K562 (cell line): ENCODE results near the gene UBE2B. TPM values are rescaled to one million over a fixed set of nuclear protein-coding genes. Genes with fewer than 3 reads are reported as not detected.

Experiments used
- ADNP ChIP-seq: fragments of 200-800 bp; sonication (Bioruptor generic); IDR thresholded peaks from 2 replicates; pipeline ENCODE4 v1.6.1; 2016; ENCODE audit warnings: missing genetic modification characterization, missing compliant biosample characterization
- ARID1B ChIP-seq: fragments of 450-650 bp; IDR thresholded peaks from 2 replicates; pipeline ENCODE4 v1.6.1; 2016; ENCODE audit warnings: antibody characterized with exemption, mild to moderate bottlenecking, inconsistent platforms
- ARNT ChIP-seq, 2 experiments: fragments of 450-650 bp; IDR thresholded peaks; 2 replicates each; pipeline ENCODE4 v1.6.1; 2016; ENCODE audit warnings: mild to moderate bottlenecking in 1 of 2
- BMI1 ChIP-seq: fragments of 150-350 bp; IDR thresholded peaks from 2 replicates; pipeline ENCODE4 v1.6.1; 2014; ENCODE audit warnings: low read length
- CHD1 ChIP-seq: fragments of 200-600 bp; sonication (generic); IDR thresholded peaks from one replicate; pipeline ENCODE4 v1.6.1; 2012; ENCODE audit warnings: mild to moderate bottlenecking, moderate library complexity, low read length, inconsistent platforms
- CREBBP ChIP-seq: IDR thresholded peaks from one replicate; pipeline ENCODE4 v1.6.1; 2012; ENCODE audit warnings: low read depth, mild to moderate bottlenecking, control low read depth, inconsistent platforms, low read length
- DDX20 ChIP-seq: fragments of 450-650 bp; IDR thresholded peaks from 2 replicates; pipeline ENCODE4 v1.6.1; 2016; ENCODE audit warnings: missing genetic modification characterization, low read depth, mild to moderate bottlenecking, missing compliant biosample characterization, moderate library complexity
- DNMT1 ChIP-seq: fragments of 450-650 bp; IDR thresholded peaks from 2 replicates; pipeline ENCODE4 v1.6.1; 2016; ENCODE audit warnings: antibody characterized with exemption, mild to moderate bottlenecking
- ETV5 ChIP-seq: sonication (generic); formaldehyde crosslinking; IDR thresholded peaks from 2 replicates; pipeline ENCODE4 v1.4.0; 2020; ENCODE audit warnings: low read depth, mild to moderate bottlenecking, missing genetic modification reagents
- KHSRP ChIP-seq: fragments of 450-650 bp; IDR thresholded peaks from 2 replicates; pipeline ENCODE4 v1.6.1; 2017
- MAFF ChIP-seq: IDR thresholded peaks from 2 replicates; pipeline ENCODE4 v1.6.1; 2012; ENCODE audit warnings: low read length, improper control_type of control experiment
- MAFG ChIP-seq: fragments of 450-650 bp; conservative IDR thresholded peaks from 2 replicates; pipeline ENCODE4 v1.6.1; 2016; ENCODE audit warnings: missing genetic modification characterization, missing compliant biosample characterization
- NFIX ChIP-seq: fragments of 250-450 bp; sonication (Bioruptor Pico); IDR thresholded peaks from 2 replicates; pipeline ENCODE4 v1.4.0; 2020; ENCODE audit warnings: low read depth, mild to moderate bottlenecking, moderate library complexity
- PTBP1 ChIP-seq: fragments of 200-400 bp; formaldehyde crosslinking; IDR thresholded peaks from 2 replicates; pipeline ENCODE4 v1.6.1; 2017; ENCODE audit warnings: low read depth, low read length
- U2AF2 ChIP-seq: fragments of 200-400 bp; formaldehyde crosslinking; optimal IDR thresholded peaks from 2 replicates; pipeline ENCODE3; 2017; ENCODE audit warnings: low read depth, mild to moderate bottlenecking, low read length
- ZNF143 ChIP-seq: sonication (generic); formaldehyde crosslinking; IDR thresholded peaks from 2 replicates; pipeline ENCODE4 v1.9.0; 2022; ENCODE audit warnings: mild to moderate bottlenecking, missing genetic modification reagents
- ZNF175 ChIP-seq: fragments of 200-800 bp; sonication (Bioruptor generic); IDR thresholded peaks from 2 replicates; pipeline ENCODE4 v1.6.1; 2016; ENCODE audit warnings: low read depth, mild to moderate bottlenecking, missing genetic modification characterization, missing compliant biosample characterization
- ZNF584 ChIP-seq: fragments of 200-800 bp; sonication (Bioruptor generic); IDR thresholded peaks from 2 replicates; pipeline ENCODE4 v1.6.1; 2016; ENCODE audit warnings: low read depth, mild to moderate bottlenecking, missing genetic modification characterization, missing compliant biosample characterization
- ZNF830 ChIP-seq: fragments of 250-450 bp; sonication (Bioruptor Pico); IDR thresholded peaks from 2 replicates; pipeline ENCODE4 v1.5.0; 2021; ENCODE audit warnings: mild to moderate bottlenecking
- polyA plus RNA-seq, 8 experiments: library from polyadenylated mRNA; depleted of rRNA in 4 of 8; stranded (reverse) in 5 of 8; unstranded in 3 of 8; fragments of >200 nt; fragmentation: Nextera tagmentation in 2 of 8; fragmentation: Illumina TruSeq in 1 of 8; extraction: Ambion mirVana in 2 of 8; extraction: Trizol in 1 of 8; gene quantifications; 2 replicates each; pipeline versions ENCODE4 v1.2.1 to v1.2.3, GENCODE V29; 2011 to 2014; ENCODE audit warnings: inconsistent platforms in 1 of 8, missing spikeins in 1 of 8
- total RNA-seq, 7 experiments: library from RNA; depleted of rRNA in 6 of 7; stranded (reverse); fragments of >200 nt in 6 of 7; fragmentation: Illumina TruSeq in 2 of 7; extraction: Trizol in 2 of 7; gene quantifications; 2 replicates each; pipeline versions ENCODE4 v1.2.1 to v1.2.3, GENCODE V29; 2011 to 2021; ENCODE audit warnings: low replicate concordance in 1 of 7
- TF ChIP-seq, protein P1 (sequence below): fragments of 450-650 bp; IDR thresholded peaks from one replicate; pipeline ENCODE4 v1.6.1; 2018; ENCODE audit warnings: mild to moderate bottlenecking, moderate library complexity; ENCODE audit not compliant: partially characterized antibody
- TF ChIP-seq, protein P2 (sequence below): fragments of 450-650 bp; IDR thresholded peaks from 2 replicates; pipeline ENCODE4 v1.6.1; 2016; ENCODE audit warnings: low read depth, mild to moderate bottlenecking, moderate library complexity
- TF ChIP-seq, protein P3 (sequence below): fragments of 450-650 bp; formaldehyde crosslinking; IDR thresholded peaks from 2 replicates; pipeline ENCODE4 v1.4.0; 2022; ENCODE audit warnings: missing genetic modification characterization

The UBE2B gene
- total and polyA plus RNA-seq, 9 of the 15 experiments (the other 6 are each of a cell fraction or from before 2014, with no cell fraction given) = 13.1 to 198 (median 75.5) TPM

DNA sequence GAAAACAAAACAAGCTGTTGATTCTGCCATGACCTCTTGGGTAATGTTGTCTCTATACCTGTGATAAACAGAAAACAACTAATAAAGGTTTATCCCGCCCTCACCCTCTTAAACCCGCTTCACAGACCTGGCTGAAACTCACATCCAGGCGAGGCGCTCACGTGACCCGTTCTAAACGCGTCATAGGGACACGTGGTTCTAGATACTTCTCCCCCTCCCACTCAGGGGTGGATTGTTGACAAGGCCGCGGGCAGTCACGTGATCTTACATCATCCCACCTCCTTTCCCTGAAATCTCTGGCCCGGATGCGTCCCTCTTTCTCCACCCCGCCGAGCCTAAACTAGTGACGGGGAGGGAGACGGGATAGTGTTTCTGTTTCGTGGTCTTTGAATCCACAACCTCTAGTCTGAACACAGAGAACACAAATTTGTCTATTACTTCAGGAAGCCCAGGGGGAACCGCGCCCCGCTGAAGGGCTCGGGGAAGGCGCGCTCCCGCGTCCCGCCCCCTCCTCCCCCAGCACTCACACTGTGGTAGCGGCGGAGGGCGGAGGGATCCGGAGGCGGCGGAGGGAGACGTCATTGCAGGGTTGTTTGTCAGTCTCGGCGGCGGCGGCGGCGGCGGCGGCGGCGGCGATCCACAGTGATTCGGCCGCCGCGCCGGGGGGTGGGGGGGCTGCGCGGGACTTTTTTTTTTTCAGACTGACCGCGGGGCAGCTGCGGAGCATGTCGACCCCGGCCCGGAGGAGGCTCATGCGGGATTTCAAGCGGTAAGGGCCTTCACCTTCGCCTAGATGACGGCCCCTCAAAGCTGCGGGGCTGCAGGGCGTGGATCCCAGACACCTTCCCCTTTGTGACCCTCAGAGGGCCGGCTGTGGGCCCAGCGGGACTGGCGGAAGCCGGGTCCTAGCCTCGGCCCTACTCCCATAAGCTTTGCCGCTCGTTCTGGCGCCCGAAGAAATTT, at the start of gene UBE2B (continued):
- no peak for TF ChIP-seq ZNF830 (CRISPR knock-in tag)
- TF ChIP-seq CREBBP = no peak
- TF ChIP-seq ETV5 (CRISPR knock-in tag) = no peak; the same call in 1 of the 2 replicates
- peak; percentile 58; the same call in 1 of the 2 replicates for TF ChIP-seq ZNF584
- no peak for TF ChIP-seq DDX20 (tag)
- TF ChIP-seq, protein P1, sequence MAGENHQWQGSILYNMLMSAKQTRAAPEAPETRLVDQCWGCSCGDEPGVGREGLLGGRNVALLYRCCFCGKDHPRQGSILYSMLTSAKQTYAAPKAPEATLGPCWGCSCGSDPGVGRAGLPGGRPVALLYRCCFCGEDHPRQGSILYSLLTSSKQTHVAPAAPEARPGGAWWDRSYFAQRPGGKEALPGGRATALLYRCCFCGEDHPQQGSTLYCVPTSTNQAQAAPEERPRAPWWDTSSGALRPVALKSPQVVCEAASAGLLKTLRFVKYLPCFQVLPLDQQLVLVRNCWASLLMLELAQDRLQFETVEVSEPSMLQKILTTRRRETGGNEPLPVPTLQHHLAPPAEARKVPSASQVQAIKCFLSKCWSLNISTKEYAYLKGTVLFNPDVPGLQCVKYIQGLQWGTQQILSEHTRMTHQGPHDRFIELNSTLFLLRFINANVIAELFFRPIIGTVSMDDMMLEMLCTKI = no peak
- peak; percentile 64; the same call in 1 of the 2 replicates for TF ChIP-seq MAFF
- TF ChIP-seq, protein P2, sequence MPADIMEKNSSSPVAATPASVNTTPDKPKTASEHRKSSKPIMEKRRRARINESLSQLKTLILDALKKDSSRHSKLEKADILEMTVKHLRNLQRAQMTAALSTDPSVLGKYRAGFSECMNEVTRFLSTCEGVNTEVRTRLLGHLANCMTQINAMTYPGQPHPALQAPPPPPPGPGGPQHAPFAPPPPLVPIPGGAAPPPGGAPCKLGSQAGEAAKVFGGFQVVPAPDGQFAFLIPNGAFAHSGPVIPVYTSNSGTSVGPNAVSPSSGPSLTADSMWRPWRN = peak; percentile 49; the same call in 1 of the 2 replicates
- peak; percentile 65 for TF ChIP-seq ARID1B
- no peak for TF ChIP-seq U2AF2
- no peak for TF ChIP-seq MAFG (tag)
- TF ChIP-seq PTBP1 = no peak
- TF ChIP-seq CHD1 = peak; percentile 98
- TF ChIP-seq DNMT1 = 0 out of 2 replicates have a peak, but pooled peaks have one; percentile 67
- TF ChIP-seq BMI1 = no peak
- TF ChIP-seq, protein P3, sequence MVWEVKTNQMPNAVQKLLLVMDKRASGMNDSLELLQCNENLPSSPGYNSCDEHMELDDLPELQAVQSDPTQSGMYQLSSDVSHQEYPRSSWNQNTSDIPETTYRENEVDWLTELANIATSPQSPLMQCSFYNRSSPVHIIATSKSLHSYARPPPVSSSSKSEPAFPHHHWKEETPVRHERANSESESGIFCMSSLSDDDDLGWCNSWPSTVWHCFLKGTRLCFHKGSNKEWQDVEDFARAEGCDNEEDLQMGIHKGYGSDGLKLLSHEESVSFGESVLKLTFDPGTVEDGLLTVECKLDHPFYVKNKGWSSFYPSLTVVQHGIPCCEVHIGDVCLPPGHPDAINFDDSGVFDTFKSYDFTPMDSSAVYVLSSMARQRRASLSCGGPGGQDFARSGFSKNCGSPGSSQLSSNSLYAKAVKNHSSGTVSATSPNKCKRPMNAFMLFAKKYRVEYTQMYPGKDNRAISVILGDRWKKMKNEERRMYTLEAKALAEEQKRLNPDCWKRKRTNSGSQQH (CRISPR knock-in tag) = no peak
- TF ChIP-seq ZNF143 (CRISPR knock-in tag) = no peak
- 0 out of 2 replicates have a peak, but pooled peaks have one; percentile 16 for TF ChIP-seq KHSRP
- peak; percentile 38 to 90; a peak in 2 of 4 replicates for TF ChIP-seq ARNT (IDR thresholded peaks at IDR 0.05)
- TF ChIP-seq ZNF175 (CRISPR knock-in tag) = peak; percentile 34; the same call in 1 of the 2 replicates
- no peak for TF ChIP-seq ADNP
- no peak for TF ChIP-seq NFIX (CRISPR knock-in tag)
